ENCODE results near the gene FGFR3. TPM values are rescaled to one million over a fixed set of nuclear protein-coding genes. Genes with fewer than 3 reads are reported as not detected.

Gene FGFR3
- total RNA-seq, 4 donors from 2014 or later, result 45.4 to 168 (median 92.4) TPM

DNA sequence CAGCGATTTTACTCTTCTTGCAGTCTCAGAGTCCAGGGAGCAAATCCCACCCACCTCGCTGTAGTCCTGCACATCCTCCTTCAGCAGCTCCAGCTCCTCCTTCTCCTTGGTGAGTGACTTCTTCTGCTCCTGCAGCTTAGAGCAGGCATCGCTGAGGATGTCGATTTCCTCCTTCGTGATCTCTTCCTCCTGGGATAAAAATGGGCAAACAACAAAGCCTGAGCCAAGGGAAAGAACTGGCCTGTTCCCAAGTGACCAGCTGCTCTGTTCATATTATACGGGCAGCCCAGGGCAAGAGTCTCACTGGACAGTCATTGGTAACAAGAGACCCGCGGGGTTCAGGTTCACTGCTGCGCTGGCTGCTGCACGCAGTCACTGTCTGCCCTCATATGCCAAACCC is 26.2 kb downstream of the FGFR3 start:
- Histone ChIP-seq H3K9me3 (no peaks in the 10 kb centered on the region), H3K4me3 (no peak overlapping the region), H3K27me3 (no peaks in the 10 kb centered on the region), H3K36me3 (peaks cover 0 to 98% (median 0%) of the 10 kb centered on the region in 3 donors), H3K4me1 (no peaks in the 10 kb centered on the region), H3K27ac (no peak overlapping the region)
- TF ChIP-seq CTCF (IDR thresholded peaks at IDR 0.05), result no peak
- no peak for DNase-seq

DNA sequence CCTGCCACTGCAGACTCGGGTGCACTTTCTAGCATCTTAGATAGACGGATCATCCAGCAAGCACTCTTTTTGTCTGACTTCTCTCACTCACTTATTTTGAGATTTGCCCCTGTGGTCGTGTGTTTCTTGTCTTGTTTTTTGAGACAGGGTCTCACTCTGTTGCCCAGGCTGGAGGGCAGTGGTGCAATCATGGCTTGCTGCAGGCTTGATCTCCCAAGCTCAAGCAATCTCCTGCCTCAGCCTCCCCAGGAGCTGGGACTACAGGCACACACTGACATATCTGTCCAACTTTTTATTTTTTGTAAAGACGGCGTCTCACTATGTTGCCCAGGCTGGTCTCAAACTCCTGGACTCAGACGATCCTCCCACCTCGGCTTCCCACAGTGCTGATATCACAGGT is 26.7 kb downstream of the FGFR3 start:
- no peaks in the 10 kb centered on the region for H3K27me3 ChIP-seq
- TF ChIP-seq CTCF (IDR thresholded peaks at IDR 0.05), result no peak
- peaks cover 0 to 98% (median 0%) of the 10 kb centered on the region in 3 donors for H3K36me3 ChIP-seq

GRCh38 chr4:1821679-1822567 is 28.8 kb downstream of the FGFR3 start:
- no peaks in the 10 kb centered on the region for H3K9me3 ChIP-seq
- H3K36me3 ChIP-seq, result peaks cover 0 to 96% (median 0%) of the 10 kb centered on the region in 3 donors
- no peak overlapping the region for H3K4me3 ChIP-seq
- TF ChIP-seq CTCF (IDR thresholded peaks at IDR 0.05) (no peak), POLR2A (IDR thresholded peaks at IDR 0.05) (no peak)
- H3K4me1 ChIP-seq, result no peaks in the 10 kb centered on the region
- no peak overlapping the region for H3K27ac ChIP-seq
- no peak for DNase-seq
- no peaks in the 10 kb centered on the region for H3K27me3 ChIP-seq

More for the DNA sequence above, 26.7 kb downstream of the FGFR3 start:
- Histone ChIP-seq H3K27ac (no peak overlapping the region), H3K9me3 (no peaks in the 10 kb centered on the region), H3K4me1 (no peaks in the 10 kb centered on the region), H3K4me3 (no peak overlapping the region)
- DNase-seq, result no peak

GRCh38 chr4:1822568-1823544 is 29.8 kb downstream of the FGFR3 start:
- DNase-seq, result no peak
- H3K27ac ChIP-seq, result no peak overlapping the region
- H3K36me3 ChIP-seq, result peaks cover 0 to 88% (median 0%) of the 10 kb centered on the region in 3 donors
- no peaks in the 10 kb centered on the region for H3K4me1 ChIP-seq
- H3K27me3 ChIP-seq, result no peaks in the 10 kb centered on the region
- no peak overlapping the region for H3K4me3 ChIP-seq
- no peak for TF ChIP-seq POLR2A (IDR thresholded peaks at IDR 0.05)
- TF ChIP-seq CTCF (IDR thresholded peaks at IDR 0.05), result no peak
- no peaks in the 10 kb centered on the region for H3K9me3 ChIP-seq

DNA sequence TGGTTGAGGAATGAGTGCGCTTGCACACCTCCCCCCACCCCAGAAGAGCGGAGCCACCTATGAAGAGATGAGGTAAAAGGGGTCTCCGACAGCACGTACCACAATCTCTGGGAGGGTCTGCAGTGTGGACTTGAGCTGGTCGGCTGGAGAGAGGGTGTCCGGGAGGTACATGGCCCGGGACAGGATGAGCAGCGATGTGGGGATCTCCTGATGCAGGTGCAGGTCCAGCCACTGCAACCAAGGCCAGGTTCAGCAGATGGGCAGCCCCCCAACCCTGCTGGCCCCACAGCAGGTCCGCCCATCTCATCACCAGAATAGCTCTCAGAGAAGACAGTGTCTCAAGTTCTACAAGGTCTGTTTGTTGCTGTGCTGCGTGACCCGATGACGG is 30.4 kb downstream of the FGFR3 start:
- Histone ChIP-seq H3K36me3 (peaks cover 0 to 81% (median 0%) of the 10 kb centered on the region in 3 donors), H3K27ac (no peak overlapping the region), H3K9me3 (no peaks in the 10 kb centered on the region), H3K4me1 (no peaks in the 10 kb centered on the region), H3K4me3 (no peak overlapping the region), H3K27me3 (no peaks in the 10 kb centered on the region)
- DNase-seq, result no peak
- TF ChIP-seq CTCF (IDR thresholded peaks at IDR 0.05) (no peak), POLR2A (IDR thresholded peaks at IDR 0.05) (no peak)

Data from Peyer's patch (tissue), 4 donors.